GM21447 (cell line): ENCODE measurements around the gene TEX264.
A peak's percentile ranks its signal among the peaks of the same experiment; 100 is the strongest.
"Not testable (repeated sequence)": the region's sequence is repeated elsewhere in the genome, so short reads cannot be mapped to it uniquely, and the experiment has no call there.

Experiments
- ATAC-seq: cut with Tn5 transposase; IDR thresholded peaks from one replicate; pipeline ENCODE4 v1.9.1; 2021; ENCODE audit not compliant: unreplicated experiment

Gene TEX264

GRCh38 chr3:51670823-51671733, at the start of gene TEX264:
TSS of gene TEX264 (plus strand) at chr3:51671252. CDS start at chr3:51674305, 3,053 bp downstream.
- ATAC-seq: peak; percentile 63

- ATAC-seq: no peak
Measured at GRCh38 chr3:51622413-51622812, 48.6 kb upstream of the TEX264 start.

- ATAC-seq: no peak
Measured at GRCh38 chr3:51622868-51623267, 48.2 kb upstream of the TEX264 start.

- no peak for ATAC-seq
Measured at GRCh38 chr3:51630513-51630912, 40.5 kb upstream of the TEX264 start.

GRCh38 chr3:51637144-51637940, 33.7 kb upstream of the TEX264 start:
- no peak for ATAC-seq

GRCh38 chr3:51637941-51638471, 33.0 kb upstream of the TEX264 start:
- ATAC-seq: peak; percentile 85

GRCh38 chr3:51642462-51642861, 28.6 kb upstream of the TEX264 start:
- no peak for ATAC-seq

GRCh38 chr3:51646091-51646490, 25.0 kb upstream of the TEX264 start:
- ATAC-seq: no peak

GRCh38 chr3:51652103-51652502, 18.9 kb upstream of the TEX264 start:
- ATAC-seq: not testable (repeated sequence)

- not testable (repeated sequence) for ATAC-seq
Measured at GRCh38 chr3:51653409-51653808, 17.6 kb upstream of the TEX264 start.

GRCh38 chr3:51657234-51657633, 13.8 kb upstream of the TEX264 start:
- no peak for ATAC-seq

GRCh38 chr3:51659942-51660341, 11.1 kb upstream of the TEX264 start:
- ATAC-seq: no peak

GRCh38 chr3:51662456-51662855, 8.6 kb upstream of the TEX264 start:
- ATAC-seq: no peak

GRCh38 chr3:51668756-51669155, 2.3 kb upstream of the TEX264 start:
- no peak for ATAC-seq

- ATAC-seq: no peak
Measured at GRCh38 chr3:51669241-51670052, 1.6 kb upstream of the TEX264 start.

GRCh38 chr3:51670053-51670822, 814 bp upstream of the TEX264 start:
- ATAC-seq: no peak

- ATAC-seq: peak; percentile 41
Measured at GRCh38 chr3:51671734-51672475, 853 bp downstream of the TEX264 start.

GRCh38 chr3:51673181-51673801, 2.2 kb downstream of the TEX264 start:
- no peak for ATAC-seq
